Lung (tissue), 12 donors: ENCODE data around the gene FAM9C. TPM values are rescaled to one million over a fixed set of nuclear protein-coding genes. Genes with fewer than 3 reads are reported as not detected.

Experiments used
- ATAC-seq: fragments of 200-7000 bp; cut with Tn5 transposase; one replicate; pipeline ENCODE4 v1.9.1; 2020; ENCODE audit warnings: moderate number of reproducible peaks; ENCODE audit not compliant: insufficient read depth, low FRiP score
- DNase-seq, 3 donors: peaks; one replicate each; pipeline ENCODE4 v3.0.0-alpha.2; 2013 to 2017
- H3K27ac ChIP-seq, 2 donors: one replicate each; pipeline ENCODE4 v1.5.1; 2013; ENCODE audit warnings: mild to moderate bottlenecking in 2 of 2, moderate library complexity in 2 of 2, control low read depth in 1 of 2, inconsistent platforms in 1 of 2, low read depth in 1 of 2, low read length in 1 of 2
- H3K27me3 ChIP-seq, 3 donors: one replicate each; pipeline ENCODE4 v1.5.1; 2013; ENCODE audit warnings: low read length in 2 of 3; ENCODE audit not compliant: control insufficient read depth in 3 of 3, insufficient read depth in 3 of 3
- H3K36me3 ChIP-seq, 4 donors: one replicate each; pipeline ENCODE4 v1.5.1; 2013; ENCODE audit warnings: low read length in 4 of 4, mild to moderate bottlenecking in 1 of 4, moderate library complexity in 1 of 4; ENCODE audit not compliant: control insufficient read depth in 4 of 4, insufficient read depth in 4 of 4
- H3K4me1 ChIP-seq, 5 donors: one replicate each; pipeline ENCODE4 v1.5.1; 2013; ENCODE audit warnings: low read length in 5 of 5, mild to moderate bottlenecking in 2 of 5, moderate library complexity in 1 of 5; ENCODE audit not compliant: control insufficient read depth in 5 of 5, insufficient read depth in 5 of 5
- H3K4me3 ChIP-seq: one replicate; pipeline ENCODE4 v1.5.1; 2013; ENCODE audit warnings: mild to moderate bottlenecking, control low read depth, moderate library complexity
- H3K9ac ChIP-seq, 2 donors: one replicate each; pipeline ENCODE4 v1.5.1; 2013; ENCODE audit warnings: low read length in 2 of 2, control low read depth in 1 of 2; ENCODE audit not compliant: insufficient read depth in 1 of 2
- H3K9me3 ChIP-seq, 4 donors: one replicate each; pipeline ENCODE4 v1.5.1; 2013; ENCODE audit warnings: low read length in 3 of 4, mild to moderate bottlenecking in 1 of 4, moderate library complexity in 1 of 4; ENCODE audit not compliant: control insufficient read depth in 4 of 4, insufficient read depth in 3 of 4
- WGBS, 2 donors: extraction: QIAGEN DNeasy Blood & Tissue Kit; methylation state at CpG; one replicate each; pipeline ENCODE4 v1.1.7; 2013; 5-methylcytosine and 5-hydroxymethylcytosine counted together
- polyA plus RNA-seq, 2 donors: library from polyadenylated mRNA; stranded (reverse); fragments of 200-250 nt; gene quantifications; one replicate each; pipeline ENCODE4 v1.2.1, GENCODE V29; 2013
- total RNA-seq, 2 donors: library from RNA; depleted of rRNA in 1 of 2; stranded (reverse); fragments of >200 nt in 1 of 2; gene quantifications; one replicate each; pipeline ENCODE4 v1.2.1, GENCODE V29; 2014 to 2021
- TF ChIP-seq, protein P1 (sequence below): IDR thresholded peaks from 2 replicates; pipeline ENCODE4 v1.5.1; 2012; ENCODE audit warnings: mild to moderate bottlenecking; ENCODE audit errors: control extremely low read depth, extremely low read depth
- donor health status: control.
- donor health status: control.
- donor health status: Bipolar disorder and iron deficiency.
- donor health status: healthy.
- donor health status: DM: yes; HTN: yes; CAD: no.

The FAM9C gene
- total and polyA plus RNA-seq, 4 donors, result 0.01 to 0.28 (median 0.09) TPM; not detected in 1

DNA sequence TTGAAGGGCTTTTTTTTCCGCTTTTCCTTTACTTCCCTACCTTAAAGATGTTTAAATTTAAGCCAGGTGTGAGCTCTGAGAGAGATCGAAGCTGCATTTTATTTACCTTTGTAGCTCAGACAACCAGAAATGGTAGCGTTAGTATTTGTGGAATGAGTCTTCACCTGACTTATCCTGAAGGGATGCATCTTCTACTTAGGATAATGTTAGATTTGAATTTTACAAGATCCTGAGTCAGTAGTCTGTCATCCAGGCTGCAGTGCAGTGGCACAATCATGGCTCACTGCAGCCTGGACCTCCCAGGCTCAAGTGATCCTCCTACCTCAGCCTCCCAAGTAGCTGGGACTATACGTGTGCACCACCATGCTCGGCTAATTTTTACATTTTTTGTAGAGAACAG, 43.3 kb downstream of the FAM9C start:
- no peak overlapping the region for H3K9ac ChIP-seq
- H3K36me3 ChIP-seq, result no peaks in the 10 kb centered on the region
- WGBS, 2 donors, result 83 to 94% methylated on average over 5 of the region's 5 CpGs
- H3K4me1 ChIP-seq, result peaks cover 0 to 28% (median 3%) of the 10 kb centered on the region in 5 donors
- H3K27ac ChIP-seq, result no peak overlapping the region
- ATAC-seq (no peak), DNase-seq (no peak)
- peaks cover 0 to 11% (median 8%) of the 10 kb centered on the region in 3 donors for H3K27me3 ChIP-seq
- H3K9me3 ChIP-seq, result no peaks in the 10 kb centered on the region
- TF ChIP-seq, protein P1, sequence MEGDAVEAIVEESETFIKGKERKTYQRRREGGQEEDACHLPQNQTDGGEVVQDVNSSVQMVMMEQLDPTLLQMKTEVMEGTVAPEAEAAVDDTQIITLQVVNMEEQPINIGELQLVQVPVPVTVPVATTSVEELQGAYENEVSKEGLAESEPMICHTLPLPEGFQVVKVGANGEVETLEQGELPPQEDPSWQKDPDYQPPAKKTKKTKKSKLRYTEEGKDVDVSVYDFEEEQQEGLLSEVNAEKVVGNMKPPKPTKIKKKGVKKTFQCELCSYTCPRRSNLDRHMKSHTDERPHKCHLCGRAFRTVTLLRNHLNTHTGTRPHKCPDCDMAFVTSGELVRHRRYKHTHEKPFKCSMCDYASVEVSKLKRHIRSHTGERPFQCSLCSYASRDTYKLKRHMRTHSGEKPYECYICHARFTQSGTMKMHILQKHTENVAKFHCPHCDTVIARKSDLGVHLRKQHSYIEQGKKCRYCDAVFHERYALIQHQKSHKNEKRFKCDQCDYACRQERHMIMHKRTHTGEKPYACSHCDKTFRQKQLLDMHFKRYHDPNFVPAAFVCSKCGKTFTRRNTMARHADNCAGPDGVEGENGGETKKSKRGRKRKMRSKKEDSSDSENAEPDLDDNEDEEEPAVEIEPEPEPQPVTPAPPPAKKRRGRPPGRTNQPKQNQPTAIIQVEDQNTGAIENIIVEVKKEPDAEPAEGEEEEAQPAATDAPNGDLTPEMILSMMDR, result no peak
- no peak overlapping the region for H3K4me3 ChIP-seq

DNA sequence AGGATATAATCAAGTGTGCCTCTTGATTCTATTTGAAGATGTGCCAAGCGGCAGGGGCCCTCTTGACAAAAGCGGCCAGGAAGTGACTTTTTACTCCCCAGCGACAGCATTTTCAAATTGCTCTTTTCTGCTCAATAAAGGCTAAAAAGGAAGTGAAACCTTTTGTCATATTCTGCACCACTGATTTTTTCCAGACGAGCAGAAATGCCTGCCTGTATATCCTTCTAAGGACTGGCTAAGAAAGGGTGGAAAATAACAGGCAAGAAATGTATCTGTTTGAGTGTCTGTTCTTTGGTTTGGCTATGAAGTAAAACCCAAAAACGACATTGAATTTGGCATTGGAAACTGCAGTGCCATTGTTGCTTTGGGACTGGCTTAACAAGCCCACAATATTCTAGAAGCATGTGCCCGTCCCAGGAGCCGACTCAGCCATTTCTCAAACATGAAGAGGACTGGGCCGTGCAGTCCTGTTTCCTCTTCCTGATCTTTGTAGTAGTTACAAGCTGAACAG, 44.1 kb downstream of the FAM9C start:
- H3K4me1 ChIP-seq, result peaks cover 0 to 28% (median 3%) of the 10 kb centered on the region in 5 donors
- no peaks in the 10 kb centered on the region for H3K9me3 ChIP-seq
- TF ChIP-seq, protein P1, result no peak
- no peak overlapping the region for H3K4me3 ChIP-seq
- peak overlapping the region in 1 of 2 donors; percentile 73 for H3K27ac ChIP-seq
- peak in 2 of 3 donors; percentile 56 to 60 for DNase-seq
- peaks cover 0 to 11% (median 8%) of the 10 kb centered on the region in 3 donors for H3K27me3 ChIP-seq
- WGBS, 2 donors, result 11 to 23% methylated on average over 8 of the region's 8 CpGs
- no peak for ATAC-seq
- no peaks in the 10 kb centered on the region for H3K36me3 ChIP-seq
- H3K9ac ChIP-seq, result peak overlapping the region in 1 of 2 donors; percentile 16

DNA sequence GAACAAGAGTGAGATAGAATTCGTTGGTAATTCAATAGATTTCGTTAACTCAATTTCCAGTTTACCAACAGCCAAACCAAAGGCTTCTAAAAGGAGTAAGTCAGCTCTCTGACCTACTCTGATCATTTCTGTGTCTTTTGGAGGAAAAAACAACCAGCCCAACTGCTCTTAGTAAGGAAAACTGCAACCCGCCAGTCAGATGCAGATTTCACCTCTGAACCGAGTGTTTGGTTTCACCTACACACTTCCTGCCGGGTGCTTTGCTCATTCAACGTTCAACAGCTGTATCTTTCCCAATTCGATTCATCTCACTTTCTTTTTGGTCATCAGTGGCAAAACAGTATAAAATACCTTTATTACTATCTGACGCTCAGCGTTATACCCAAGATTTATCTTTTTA, 45.0 kb downstream of the FAM9C start:
- no peaks in the 10 kb centered on the region for H3K36me3 ChIP-seq
- TF ChIP-seq, protein P1, result no peak
- no peak overlapping the region for H3K27ac ChIP-seq
- no peaks in the 10 kb centered on the region for H3K9me3 ChIP-seq
- H3K27me3 ChIP-seq, result peaks cover 0 to 11% (median 10%) of the 10 kb centered on the region in 3 donors
- DNase-seq (no peak), ATAC-seq (no peak)
- H3K4me3 ChIP-seq, result no peak overlapping the region
- H3K4me1 ChIP-seq, result peaks cover 0 to 28% (median 3%) of the 10 kb centered on the region in 5 donors
- WGBS, 2 donors, result 44 to 49% methylated on average over 9 of the region's 9 CpGs
- no peak overlapping the region for H3K9ac ChIP-seq
